HG03039 (cell line): Measurements from ENCODE around the gene SYDE2.
"Not testable (repeated sequence)": the region's sequence is repeated elsewhere in the genome, so short reads cannot be mapped to it uniquely, and the experiment has no call there.

ENCODE experiments used
- ATAC-seq: cut with Tn5 transposase; IDR thresholded peaks from one replicate; pipeline ENCODE4 v1.9.1; 2021; ENCODE audit warnings: mild to moderate bottlenecking, moderate library complexity; ENCODE audit not compliant: unreplicated experiment

The SYDE2 gene

GRCh38 chr1:85171721-85172120 is 29.1 kb downstream of the SYDE2 start:
- no peak for ATAC-seq

- ATAC-seq = no peak
Measured at GRCh38 chr1:85168884-85169283, 31.9 kb downstream of the SYDE2 start.

GRCh38 chr1:85166351-85166750 is 34.5 kb downstream of the SYDE2 start:
- ATAC-seq = no peak

GRCh38 chr1:85158910-85159309 is 41.9 kb downstream of the SYDE2 start:
- no peak for ATAC-seq

- ATAC-seq = no peak
Measured at GRCh38 chr1:85157436-85157835, 43.4 kb downstream of the SYDE2 start.

- ATAC-seq = peak; percentile 43
Measured at GRCh38 chr1:85153149-85153891, 47.5 kb downstream of the SYDE2 start.

- no peak for ATAC-seq
Measured at GRCh38 chr1:85151446-85151845, 49.4 kb downstream of the SYDE2 start.

GRCh38 chr1:85149805-85150204 is 51.0 kb downstream of the SYDE2 start:
- no peak for ATAC-seq

GRCh38 chr1:85148524-85149250 is 52.1 kb downstream of the SYDE2 start:
- peak; percentile 85 for ATAC-seq

GRCh38 chr1:85146972-85147359 is 53.9 kb downstream of the SYDE2 start:
- ATAC-seq = no peak

GRCh38 chr1:85146298-85146971 is 54.4 kb downstream of the SYDE2 start:
- not testable (repeated sequence) for ATAC-seq

- no peak for ATAC-seq
Measured at GRCh38 chr1:85144351-85144750, 56.5 kb downstream of the SYDE2 start.

GRCh38 chr1:85142753-85143152 is 58.1 kb downstream of the SYDE2 start:
- ATAC-seq = no peak

- ATAC-seq = not testable (repeated sequence)
Measured at GRCh38 chr1:85138439-85138838, 62.4 kb downstream of the SYDE2 start.

GRCh38 chr1:85137660-85138059 is 63.2 kb downstream of the SYDE2 start:
- no peak for ATAC-seq

- no peak for ATAC-seq
Measured at GRCh38 chr1:85135392-85135798, 65.4 kb downstream of the SYDE2 start.

- no peak for ATAC-seq
Measured at GRCh38 chr1:85134583-85135391, 66.0 kb downstream of the SYDE2 start.

GRCh38 chr1:85133565-85134159 is 67.2 kb downstream of the SYDE2 start:
- ATAC-seq = no peak

- ATAC-seq = no peak
Measured at GRCh38 chr1:85132078-85132720, 68.6 kb downstream of the SYDE2 start.

GRCh38 chr1:85128316-85128715 is 72.5 kb downstream of the SYDE2 start:
- no peak for ATAC-seq
